PFSK-1 (cell line): ENCODE data around the gene HOXA6.

Experiments
- FOXP2 ChIP-seq: optimal IDR thresholded peaks from 2 replicates; pipeline ENCODE3; 2011; ENCODE audit warnings: borderline replicate concordance, control low read depth, inconsistent platforms; ENCODE audit not compliant: insufficient read depth; ENCODE audit errors: extremely low read length, extremely low read depth
- POLR2AphosphoS5 ChIP-seq: IDR thresholded peaks from 2 replicates; pipeline ENCODE4 v1.6.1; 2012; ENCODE audit warnings: low read depth, mild to moderate bottlenecking, control low read depth, low read length, moderate library complexity
- REST ChIP-seq, 2 experiments: IDR thresholded peaks; 2 replicates each; pipeline versions ENCODE4 v1.6.1 to v1.8.0; 2011 to 2012; ENCODE audit warnings: low read depth in 2 of 2, low read length in 2 of 2, control low read depth in 1 of 2, inconsistent platforms in 1 of 2, mild to moderate bottlenecking in 1 of 2, moderate library complexity in 1 of 2; ENCODE audit not compliant: insufficient read depth in 1 of 2
- TAF1 ChIP-seq: IDR thresholded peaks from 2 replicates; pipeline ENCODE4 v1.6.1; 2012; ENCODE audit warnings: low read length, control low read depth, borderline replicate concordance; ENCODE audit not compliant: insufficient read depth

- TF ChIP-seq TAF1, result no peak
- TF ChIP-seq POLR2AphosphoS5, result no peak
- no peak for TF ChIP-seq REST (IDR thresholded peaks at IDR 0.05; ENCODE audit: insufficient read depth in 1 of 2, low read depth in 2 of 2, low read length in 2 of 2)
- no peak for TF ChIP-seq FOXP2
Observed at GRCh38 chr7:27174874-27175625, 27.5 kb upstream of the HOXA6 start.
